ENCODE results near the gene PCDHGA8. TPM values are rescaled to one million over a fixed set of nuclear protein-coding genes. Genes with fewer than 3 reads are reported as not detected.
A peak's percentile ranks its signal among the peaks of the same experiment; 100 is the strongest.

The PCDHGA8 gene
- polyA plus RNA-seq, 1 of the 3 experiments (the other 2 are of a cell fraction) = 0.12 TPM

DNA sequence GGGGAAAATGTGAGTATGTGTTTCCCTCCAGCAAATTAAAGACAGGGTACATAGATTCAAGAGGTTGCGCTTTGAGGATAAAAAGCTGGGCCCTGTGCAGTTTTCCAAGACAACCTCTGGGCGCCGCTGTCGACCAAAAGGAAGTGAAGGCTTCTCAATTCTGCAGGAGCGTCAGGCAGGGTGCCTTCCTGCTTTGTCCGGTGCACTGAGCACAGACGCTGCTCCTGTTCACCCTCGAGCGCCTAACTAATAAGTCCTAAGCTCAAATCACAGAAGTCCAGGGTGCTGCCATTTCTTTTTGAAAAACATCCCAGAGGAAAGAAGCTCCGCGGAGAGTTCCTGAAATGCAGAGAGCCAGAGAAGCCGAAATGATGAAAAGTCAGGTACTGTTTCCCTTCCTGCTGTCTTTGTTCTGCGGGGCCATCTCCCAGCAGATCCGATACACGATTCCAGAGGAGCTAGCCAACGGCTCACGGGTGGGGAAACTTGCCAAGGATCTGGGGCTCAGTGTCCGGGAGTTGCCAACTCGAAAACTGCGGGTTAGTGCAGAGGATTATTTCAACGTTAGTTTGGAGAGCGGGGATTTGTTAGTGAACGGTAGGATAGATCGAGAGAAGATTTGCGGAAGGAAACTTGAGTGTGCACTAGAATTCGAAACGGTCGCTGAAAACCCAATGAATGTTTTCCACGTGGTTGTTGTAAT lies 42.4 kb upstream of the PCDHGA8 start, which contains the start of gene PCDHGB1:
Gene PCDHGB1, plus strand, starts transcription at position 183 of the 703 bp plus-strand sequence. Its CDS starts 162 bp downstream, at position 345.
- no peak for TF ChIP-seq RCOR1 (IDR thresholded peaks at IDR 0.05; ENCODE audit: low read length)
- TF ChIP-seq, protein P1, sequence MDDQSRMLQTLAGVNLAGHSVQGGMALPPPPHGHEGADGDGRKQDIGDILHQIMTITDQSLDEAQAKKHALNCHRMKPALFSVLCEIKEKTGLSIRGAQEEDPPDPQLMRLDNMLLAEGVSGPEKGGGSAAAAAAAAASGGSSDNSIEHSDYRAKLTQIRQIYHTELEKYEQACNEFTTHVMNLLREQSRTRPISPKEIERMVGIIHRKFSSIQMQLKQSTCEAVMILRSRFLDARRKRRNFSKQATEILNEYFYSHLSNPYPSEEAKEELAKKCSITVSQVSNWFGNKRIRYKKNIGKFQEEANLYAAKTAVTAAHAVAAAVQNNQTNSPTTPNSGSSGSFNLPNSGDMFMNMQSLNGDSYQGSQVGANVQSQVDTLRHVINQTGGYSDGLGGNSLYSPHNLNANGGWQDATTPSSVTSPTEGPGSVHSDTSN (IDR thresholded peaks at IDR 0.05) = no peak
- no peak for TF ChIP-seq RFX5 (IDR thresholded peaks at IDR 0.05; ENCODE audit: low read length)
- TF ChIP-seq, protein P2, sequence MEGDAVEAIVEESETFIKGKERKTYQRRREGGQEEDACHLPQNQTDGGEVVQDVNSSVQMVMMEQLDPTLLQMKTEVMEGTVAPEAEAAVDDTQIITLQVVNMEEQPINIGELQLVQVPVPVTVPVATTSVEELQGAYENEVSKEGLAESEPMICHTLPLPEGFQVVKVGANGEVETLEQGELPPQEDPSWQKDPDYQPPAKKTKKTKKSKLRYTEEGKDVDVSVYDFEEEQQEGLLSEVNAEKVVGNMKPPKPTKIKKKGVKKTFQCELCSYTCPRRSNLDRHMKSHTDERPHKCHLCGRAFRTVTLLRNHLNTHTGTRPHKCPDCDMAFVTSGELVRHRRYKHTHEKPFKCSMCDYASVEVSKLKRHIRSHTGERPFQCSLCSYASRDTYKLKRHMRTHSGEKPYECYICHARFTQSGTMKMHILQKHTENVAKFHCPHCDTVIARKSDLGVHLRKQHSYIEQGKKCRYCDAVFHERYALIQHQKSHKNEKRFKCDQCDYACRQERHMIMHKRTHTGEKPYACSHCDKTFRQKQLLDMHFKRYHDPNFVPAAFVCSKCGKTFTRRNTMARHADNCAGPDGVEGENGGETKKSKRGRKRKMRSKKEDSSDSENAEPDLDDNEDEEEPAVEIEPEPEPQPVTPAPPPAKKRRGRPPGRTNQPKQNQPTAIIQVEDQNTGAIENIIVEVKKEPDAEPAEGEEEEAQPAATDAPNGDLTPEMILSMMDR (IDR thresholded peaks at IDR 0.05) = peak; percentile 39
- no peak for TF ChIP-seq ELF1 (IDR thresholded peaks at IDR 0.05)
- TF ChIP-seq YY1 (IDR thresholded peaks at IDR 0.05; ENCODE audit: low read depth) = no peak
- no peak for TF ChIP-seq NFIC (IDR thresholded peaks at IDR 0.05; ENCODE audit: borderline replicate concordance)
- TF ChIP-seq MXI1 (IDR thresholded peaks at IDR 0.05; ENCODE audit: low read depth, low read length) = no peak
- TF ChIP-seq EZH2phosphoT487 (IDR thresholded peaks at IDR 0.05; ENCODE audit: borderline replicate concordance, low read depth) = no peak
- TF ChIP-seq, protein P3, sequence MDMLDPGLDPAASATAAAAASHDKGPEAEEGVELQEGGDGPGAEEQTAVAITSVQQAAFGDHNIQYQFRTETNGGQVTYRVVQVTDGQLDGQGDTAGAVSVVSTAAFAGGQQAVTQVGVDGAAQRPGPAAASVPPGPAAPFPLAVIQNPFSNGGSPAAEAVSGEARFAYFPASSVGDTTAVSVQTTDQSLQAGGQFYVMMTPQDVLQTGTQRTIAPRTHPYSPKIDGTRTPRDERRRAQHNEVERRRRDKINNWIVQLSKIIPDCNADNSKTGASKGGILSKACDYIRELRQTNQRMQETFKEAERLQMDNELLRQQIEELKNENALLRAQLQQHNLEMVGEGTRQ (IDR thresholded peaks at IDR 0.05; ENCODE audit: borderline replicate concordance, low read depth, low read length) = no peak
- TF ChIP-seq GABPA (IDR thresholded peaks at IDR 0.05; ENCODE audit: low read depth) = no peak
- peak; percentile 44 for TF ChIP-seq RAD21 (IDR thresholded peaks at IDR 0.05; ENCODE audit: low read length)
- no peak for TF ChIP-seq GATA2 (CRISPR knock-in tag; IDR thresholded peaks at IDR 0.05)
- peak; percentile 63 for DNase-seq
- H3K4me2 ChIP-seq = no peak within 1 kb of the TSS

More for the DNA sequence above, 42.4 kb upstream of the PCDHGA8 start, which contains the start of gene PCDHGB1:
- Histone ChIP-seq H3K79me2 (ENCODE audit: insufficient read depth) (no peaks in the 10 kb centered on the region), H3K4me1 (ENCODE audit: control insufficient read depth in 1 of 2, insufficient read depth in 2 of 2, low read depth in 1 of 2, low read length in 1 of 2) (no peaks in the 10 kb centered on the region), H4K20me1 (ENCODE audit: insufficient read depth) (no peaks in the 10 kb centered on the region), H3K9ac (no peak within 1 kb of the TSS), H3K9me3 (no peaks in the 10 kb centered on the region; the same call in 1 of the 2 replicates), H3F3A (replicated peaks; ENCODE audit: insufficient read depth) (no peaks in the 10 kb centered on the region), H3K36me3 (replicated peaks in 1 of 2; ENCODE audit: control insufficient read depth in 1 of 2, insufficient read depth in 2 of 2, low read length in 1 of 2) (no peaks in the 10 kb centered on the region), H3K27me3 (ENCODE audit: insufficient read depth) (no peaks in the 10 kb centered on the region), H3K27ac (ENCODE audit: low read depth in 2 of 2, low read length in 1 of 2) (no peak within 1 kb of the TSS), H2AFZ (ENCODE audit: low read depth) (0 out of 2 replicates have a peak within 1 kb of the TSS, but pooled peaks have one; percentile 32), H3K9me2 (no peaks in the 10 kb centered on the region), H3K4me3 (ENCODE audit: low read depth in 2 of 2, low read length in 1 of 2) (peak within 1 kb of the TSS in 1 of 2 experiments; percentile 6; a peak in 1 of 4 replicates)
- CTCF ChIA-PET = interaction anchor here (0.5 to 2.7 kb wide), 9 partner anchors 14 to 217 kb away, joined by 3 to 13 read pairs (median 3); partner anchors contain the start of genes PCDHB9 and PCDHGB7
- WGBS (ENCODE audit: low lambda C conversion rate) = 60% methylated on average over 29 of the region's 29 CpGs
- POLR2A ChIA-PET = no interaction called here
